HCT116 (cell line): ENCODE data around the gene PHLDA1. TPM values are rescaled to one million over a fixed set of nuclear protein-coding genes. Genes with fewer than 3 reads are reported as not detected.

Experiments used
- ATAC-seq: fragments of 200-7000 bp; cut with Tn5 transposase; 2 replicates; pipeline ENCODE4 v1.9.1; 2020; ENCODE audit warnings: mild to moderate bottlenecking, moderate library complexity
- BruUV-seq: library from RNA; stranded (reverse); fragments of 400-500 nt; replicated peaks from 2 replicates; lab custom pipeline; 2021; lab: Mats Ljungman, UMichigan
- CTCF ChIA-PET: fragments of 300-600 bp; sonication (Branson Sonifier 250); formaldehyde crosslinking; loops from one replicate; lab custom pipeline; 2021; ENCODE audit warnings: antibody characterized with exemption; lab: Charles Lee
- POLR2A ChIA-PET: fragments of 300-600, 350-600 bp; sonication (Branson Sonifier 250); formaldehyde crosslinking; loops from one replicate; lab custom pipeline; 2021; ENCODE audit warnings: antibody characterized with exemption; lab: Charles Lee
- RAD21 ChIA-PET, 2 experiments: fragments of 300-600 bp; sonication (Branson Sonifier 250); formaldehyde crosslinking; loops; one replicate each; lab custom pipeline; 2023; ENCODE audit warnings: low total read pairs in 2 of 2; ENCODE audit not compliant: uncharacterized antibody in 2 of 2, unreplicated experiment in 2 of 2, low non-redundant PET in 1 of 2; lab: Charles Lee
- DNase-seq: peaks from one replicate; pipeline ENCODE4 v3.0.0-alpha.2; 2010; ENCODE audit warnings: low read depth, low spot score
- H2AFZ ChIP-seq: fragments of 200-600 bp; shearing (Covaris generic), sonication (generic); 2 replicates; pipeline ENCODE4 v1.6.1; 2017; ENCODE audit warnings: low read depth, mixed run types, mixed read lengths, antibody characterized with exemption, low read length; ENCODE audit not compliant: poor library complexity, severe bottlenecking
- H3K27ac ChIP-seq: 2 replicates; pipeline ENCODE4 v1.5.1; 2012; ENCODE audit warnings: low read depth, low read length
- H3K27me3 ChIP-seq: fragments of 200-600 bp; sonication (generic); 2 replicates; pipeline ENCODE4 v1.6.1; 2016; ENCODE audit warnings: mixed run types, low read length, mixed read lengths; ENCODE audit not compliant: insufficient read depth
- H3K36me3 ChIP-seq, 2 experiments: fragments of 200-500 bp in 1 of 2; fragments of 200-600 bp in 1 of 2; sonication (Bioruptor generic) in 1 of 2; sonication (generic) in 1 of 2; 2 replicates each; pipeline versions ENCODE4 v1.5.1 to v1.6.1; 2014 to 2016; ENCODE audit warnings: low read length in 2 of 2, inconsistent platforms in 1 of 2, mixed read lengths in 1 of 2, mixed run types in 1 of 2; ENCODE audit not compliant: insufficient read depth in 2 of 2, control insufficient read depth in 1 of 2
- H3K4me1 ChIP-seq, 2 experiments: fragments of 200-600 bp in 1 of 2; sonication (generic) in 1 of 2; 2 replicates each; pipeline versions ENCODE4 v1.5.1 to v1.6.1; 2012 to 2017; ENCODE audit warnings: low read length in 2 of 2, inconsistent platforms in 1 of 2, mild to moderate bottlenecking in 1 of 2, mixed read lengths in 1 of 2, mixed run types in 1 of 2, moderate library complexity in 1 of 2; ENCODE audit not compliant: insufficient read depth in 2 of 2, control insufficient read depth in 1 of 2
- H3K4me2 ChIP-seq: fragments of 200-600 bp; sonication (generic); 2 replicates; pipeline ENCODE4 v1.6.1; 2017; ENCODE audit warnings: mixed run types, low read length, mixed read lengths
- H3K4me3 ChIP-seq, 2 experiments: fragments of 200-600 bp in 1 of 2; sonication (generic) in 1 of 2; replicated peaks in 1 of 2; 2 replicates each; pipeline ENCODE4 v1.5.1; 2011 to 2016; ENCODE audit warnings: low read length in 2 of 2, control low read depth in 1 of 2, low read depth in 1 of 2, mild to moderate bottlenecking in 1 of 2, mixed read lengths in 1 of 2, mixed run types in 1 of 2
- H3K79me2 ChIP-seq: fragments of 200-600 bp; sonication (generic); 2 replicates; pipeline ENCODE4 v1.6.1; 2017; ENCODE audit warnings: mild to moderate bottlenecking, mixed run types, low read length, moderate library complexity, mixed read lengths; ENCODE audit not compliant: insufficient read depth
- H3K9ac ChIP-seq: fragments of 200-600 bp; sonication (generic); 2 replicates; pipeline ENCODE4 v1.6.1; 2016; ENCODE audit warnings: low read length, mixed read lengths
- H3K9me2 ChIP-seq: fragments of 200-600 bp; sonication (generic), shearing (Covaris generic); 2 replicates; pipeline ENCODE4 v1.6.1; 2017; ENCODE audit warnings: mixed run types, mild to moderate bottlenecking, moderate library complexity; ENCODE audit not compliant: insufficient read depth
- H3K9me3 ChIP-seq, 2 experiments: fragments of 200-500 bp in 1 of 2; fragments of 200-600 bp in 1 of 2; sonication (Bioruptor generic) in 1 of 2; sonication (generic) in 1 of 2; 2 replicates each; pipeline ENCODE4 v1.6.1; 2014 to 2017; ENCODE audit warnings: low read length in 2 of 2, mixed read lengths in 2 of 2, inconsistent platforms in 1 of 2, low read depth in 1 of 2, mild to moderate bottlenecking in 1 of 2, mixed run types in 1 of 2, moderate library complexity in 1 of 2; ENCODE audit not compliant: control insufficient read depth in 1 of 2, insufficient read depth in 1 of 2
- H4K20me1 ChIP-seq: fragments of 200-600 bp; sonication (generic), shearing (Covaris generic); 2 replicates; pipeline ENCODE4 v1.6.1; 2017; ENCODE audit warnings: mixed run types, mild to moderate bottlenecking, moderate library complexity; ENCODE audit not compliant: insufficient read depth
- ATF3 ChIP-seq: IDR thresholded peaks from 2 replicates; pipeline ENCODE4 v1.6.1; 2012
- CBX3 ChIP-seq: IDR thresholded peaks from 2 replicates; pipeline ENCODE4 v1.6.1; 2012; ENCODE audit warnings: low read depth
- ELF1 ChIP-seq: IDR thresholded peaks from 2 replicates; pipeline ENCODE4 v1.6.1; 2012; ENCODE audit warnings: low read depth, borderline replicate concordance
- EZH2 ChIP-seq: fragments of 200-600 bp; sonication (generic); IDR thresholded peaks from 2 replicates; pipeline ENCODE4 v1.6.1; 2017; ENCODE audit warnings: antibody characterized with exemption, mixed run types
- FOSL1 ChIP-seq: IDR thresholded peaks from 2 replicates; pipeline ENCODE4 v1.6.1; 2012; ENCODE audit warnings: low read depth
- JUND ChIP-seq: IDR thresholded peaks from 2 replicates; pipeline ENCODE4 v1.6.1; 2012
- MAX ChIP-seq: IDR thresholded peaks from 2 replicates; pipeline ENCODE4 v1.6.1; 2012
- POLR2A ChIP-seq: IDR thresholded peaks from 2 replicates; pipeline ENCODE4 v1.7.0; 2011; ENCODE audit warnings: borderline replicate concordance; ENCODE audit not compliant: insufficient read depth, insufficient read length; ENCODE audit errors: extremely low read depth
- POLR2AphosphoS5 ChIP-seq: IDR thresholded peaks from 2 replicates; pipeline ENCODE4 v1.6.1; 2011; ENCODE audit warnings: mild to moderate bottlenecking, low read depth, low read length, moderate library complexity
- RAD21 ChIP-seq: IDR thresholded peaks from 2 replicates; pipeline ENCODE4 v1.6.1; 2012; ENCODE audit warnings: low read depth, mild to moderate bottlenecking
- REST ChIP-seq: IDR thresholded peaks from 2 replicates; pipeline ENCODE4 v1.6.1; 2012; ENCODE audit warnings: low read depth
- SRF ChIP-seq: IDR thresholded peaks from 2 replicates; pipeline ENCODE4 v1.6.1; 2012; ENCODE audit warnings: low read depth
- TCF7L2 ChIP-seq: IDR thresholded peaks from 2 replicates; pipeline ENCODE4 v1.7.0; 2011; ENCODE audit warnings: borderline replicate concordance, inconsistent platforms; ENCODE audit not compliant: insufficient read depth, insufficient read length; ENCODE audit errors: extremely low read depth
- ZFX ChIP-seq: fragments of 450-650 bp; IDR thresholded peaks from 2 replicates; pipeline ENCODE4 v1.6.1; 2017
- ZNF274 ChIP-seq: fragments of 200-500 bp; sonication (Bioruptor generic); IDR thresholded peaks from 2 replicates; pipeline ENCODE4 v1.6.1; 2014; ENCODE audit warnings: mild to moderate bottlenecking, low read depth, low read length, inconsistent platforms
- intact Hi-C: fragments of 100-400 bp; cut with micrococcal nuclease; formaldehyde crosslinking; loops from 2 replicates; pipeline ENCODE4 v1.10.0; 2022
- total RNA-seq: library from RNA; stranded (reverse); gene quantifications from one replicate; pipeline ENCODE4 v1.2.1, GENCODE V29; 2021; ENCODE audit not compliant: unreplicated experiment

PHLDA1 gene
- total RNA-seq, 1 experiment from 2014 or later, result 231 TPM

GRCh38 chr12:75981247-75982168 lies 50.1 kb downstream of the PHLDA1 start:
- Histone ChIP-seq H2AFZ (no peak overlapping the region), H3K79me2 (peaks cover 11% of the 10 kb centered on the region; the same call in 1 of the 2 replicates), H3K27me3 (no peaks in the 10 kb centered on the region), H4K20me1 (no peaks in the 10 kb centered on the region), H3K9ac (peak overlapping the region; percentile 60), H3K36me3 (no peaks in the 10 kb centered on the region), H3K4me1 (peaks cover 81 to 96% of the 10 kb centered on the region in 2 experiments), H3K27ac (peak overlapping the region; percentile 98), H3K4me2 (peak overlapping the region; percentile 57), H3K9me3 (no peaks in the 10 kb centered on the region), H3K9me2 (no peaks in the 10 kb centered on the region), H3K4me3 (no peak overlapping the region)
- ATAC-seq, result no peak
- BruUV-seq, result no TSS peak
- ChIA-PET RAD21 (interaction anchor here in 1 of 2 experiments (0.7 kb wide), 1 partner anchor 43 kb away, joined by 3 read pairs; no protein-coding TSS in a partner anchor), POLR2A (interaction anchor here (0.6 to 4.7 kb wide), 9 partner anchors 20 to 248 kb away, joined by 3 to 23 read pairs (median 4); partner anchors contain the start of gene PHLDA1), CTCF (no interaction called here)
- intact Hi-C loops, result no loop called here
- TF ChIP-seq POLR2AphosphoS5 (no peak), ATF3 (no peak), FOSL1 (no peak), CBX3 (no peak)
- DNase-seq, result no peak

GRCh38 chr12:75979181-75979580 lies 52.4 kb downstream of the PHLDA1 start:
- intact Hi-C loops, result loop anchor here (2.0 to 5.0 kb wide), 3 partner anchors 46 to 342 kb away; no protein-coding TSS in a partner anchor
- H3K27me3 ChIP-seq, result no peaks in the 10 kb centered on the region
- H3K79me2 ChIP-seq, result peaks cover 11% of the 10 kb centered on the region; the same call in 1 of the 2 replicates
- no peaks in the 10 kb centered on the region for H3K9me3 ChIP-seq
- ATAC-seq, result 0 out of 2 replicates have a peak, but pooled peaks have one; percentile 7
- DNase-seq, result no peak
- no peaks in the 10 kb centered on the region for H3K9me2 ChIP-seq
- ChIA-PET RAD21 (no interaction called here), POLR2A (interaction anchor here (0.9 to 4.7 kb wide), 12 partner anchors 17 to 322 kb away, joined by 3 to 23 read pairs (median 4); partner anchors contain the start of gene PHLDA1), CTCF (no interaction called here)
- H2AFZ ChIP-seq, result no peak overlapping the region
- no peak overlapping the region for H3K4me3 ChIP-seq
- H4K20me1 ChIP-seq, result no peaks in the 10 kb centered on the region
- BruUV-seq, result no TSS peak
- H3K36me3 ChIP-seq, result no peaks in the 10 kb centered on the region
- peaks cover 78 to 96% of the 10 kb centered on the region in 2 experiments for H3K4me1 ChIP-seq
- H3K9ac ChIP-seq, result peak overlapping the region; percentile 75
- H3K4me2 ChIP-seq, result peak overlapping the region; percentile 53
- H3K27ac ChIP-seq, result peak overlapping the region; percentile 98
- TF ChIP-seq POLR2A (no peak), ZNF274 (no peak), TCF7L2 (peak; percentile 52), ATF3 (no peak; the same call in 1 of the 2 replicates), RAD21 (no peak), SRF (no peak), JUND (peak; percentile 59), REST (no peak), MAX (peak; percentile 34; the same call in 1 of the 2 replicates), EZH2 (no peak), ZFX (no peak), ELF1 (no peak)
